Endometrium (tissue), 2 donors: ENCODE data around the gene ZMYND11.

Experiments
- FAIRE-seq: peaks from 2 replicates; lab custom pipeline; 2012; peaks lifted over from hg19 to GRCh38; lab: Jason Lieb, UNC
- donor health status: control.
- donor health status: control.

The ZMYND11 gene

DNA sequence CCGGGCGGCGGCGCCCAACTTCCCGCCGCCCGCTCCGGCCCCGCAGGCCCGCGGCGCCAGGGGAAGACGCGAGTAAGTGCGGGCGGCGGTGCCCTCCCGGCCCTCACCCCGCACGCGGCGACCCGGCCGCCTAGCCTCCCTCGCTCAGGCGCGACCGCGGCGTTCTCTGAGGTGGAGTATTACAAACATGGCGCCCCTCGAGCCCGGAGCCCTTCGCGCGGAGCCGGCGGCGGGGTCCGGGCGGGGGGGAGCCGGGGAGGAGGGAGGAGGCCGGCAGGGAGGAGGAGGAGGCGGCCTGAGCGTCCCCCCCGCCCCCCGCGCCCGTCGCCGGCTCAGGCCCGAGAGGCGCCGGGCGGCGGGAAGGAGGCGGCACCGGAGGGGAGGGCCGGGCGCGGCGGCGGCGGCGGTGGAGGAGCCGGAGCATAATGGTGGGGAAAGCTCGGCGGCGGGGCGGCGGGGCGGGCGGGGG is at the start of gene ZMYND11:
Gene ZMYND11 (plus strand): TSS at position 324 of the 469 bp plus-strand sequence. CDS start 44,558 bp downstream, outside the sequence.
- FAIRE-seq: no peak

DNA sequence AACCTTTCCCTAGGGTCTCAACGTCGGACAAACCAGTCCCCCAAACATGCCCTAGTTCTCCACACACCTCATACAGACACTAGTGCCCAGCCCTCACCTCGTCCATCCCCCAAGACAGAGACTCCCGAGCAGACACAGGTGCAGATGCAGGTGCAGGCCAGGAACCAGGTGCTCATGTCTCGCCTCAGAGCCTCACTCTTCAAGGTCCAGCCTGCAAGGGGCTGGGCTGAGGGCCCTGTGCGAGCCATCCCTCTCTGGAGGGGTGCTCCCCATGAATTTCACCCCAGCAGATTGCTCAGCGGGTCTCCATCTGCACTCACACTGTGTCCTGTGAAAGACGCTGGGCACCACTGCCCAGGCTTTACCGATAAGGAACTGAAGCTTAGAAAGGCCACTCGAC is 49.2 kb upstream of the ZMYND11 start:
- no peak for FAIRE-seq

DNA sequence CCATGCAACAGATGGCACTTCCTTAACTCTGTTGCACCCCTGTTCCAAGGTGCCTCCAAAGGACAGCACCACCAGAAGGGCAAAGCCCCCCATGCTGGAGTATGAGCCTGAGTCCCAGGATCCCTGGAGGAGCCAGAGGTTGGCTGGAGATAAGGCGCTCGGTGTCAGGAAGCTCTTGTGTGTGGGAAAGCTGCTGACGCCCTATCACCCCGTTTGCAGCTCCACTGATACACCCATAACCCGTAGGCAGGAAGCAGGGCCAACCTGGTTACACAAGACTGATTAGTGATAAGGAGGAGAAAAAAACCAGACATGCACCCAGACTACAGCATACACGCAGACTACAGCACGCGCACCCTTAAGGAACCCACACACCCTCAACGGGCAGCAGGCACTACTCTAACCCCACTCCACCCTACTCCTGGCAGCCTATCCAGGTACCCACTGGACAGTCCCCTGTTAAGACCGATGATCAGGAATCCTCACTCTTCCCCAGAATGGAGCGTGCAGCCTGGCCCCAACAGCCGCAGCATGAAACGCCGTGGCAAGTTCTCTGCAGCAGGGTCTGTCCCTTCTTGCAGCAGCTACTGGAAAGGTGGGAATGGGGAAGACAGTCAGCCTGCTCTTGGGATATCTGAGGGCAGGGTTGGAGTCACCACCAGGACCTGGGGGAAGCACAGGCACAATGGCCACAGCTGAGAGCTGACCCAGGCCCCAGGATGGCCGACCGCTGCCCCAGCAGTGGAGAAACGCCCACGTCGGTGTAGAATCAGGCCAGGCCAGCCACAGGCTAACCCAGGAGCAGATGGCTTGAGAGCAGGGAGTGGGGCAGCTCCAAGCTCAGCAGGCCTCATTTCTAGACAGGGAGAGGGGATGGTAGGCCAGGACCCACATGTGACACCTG is 47.8 kb upstream of the ZMYND11 start:
- FAIRE-seq: no peak

DNA sequence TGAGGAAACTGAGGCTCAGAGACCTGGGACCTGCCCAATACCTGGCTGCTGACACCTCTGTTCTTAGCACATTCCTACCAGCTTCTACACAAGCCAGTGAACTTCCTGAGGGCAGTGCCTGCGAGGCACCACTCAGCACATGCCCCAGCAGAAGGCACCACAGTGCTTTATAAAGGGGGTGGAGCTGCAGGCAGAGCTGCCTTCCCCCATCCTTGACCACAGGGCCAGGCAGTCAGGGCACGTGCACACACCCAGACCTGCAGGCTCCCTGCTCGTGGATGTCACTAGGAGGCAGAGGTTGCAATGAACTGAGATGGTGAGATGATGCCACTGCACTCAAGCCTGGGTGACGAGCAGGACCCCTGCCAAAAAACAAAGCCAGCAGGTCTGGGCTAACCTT is 47.0 kb upstream of the ZMYND11 start:
- FAIRE-seq: no peak

DNA sequence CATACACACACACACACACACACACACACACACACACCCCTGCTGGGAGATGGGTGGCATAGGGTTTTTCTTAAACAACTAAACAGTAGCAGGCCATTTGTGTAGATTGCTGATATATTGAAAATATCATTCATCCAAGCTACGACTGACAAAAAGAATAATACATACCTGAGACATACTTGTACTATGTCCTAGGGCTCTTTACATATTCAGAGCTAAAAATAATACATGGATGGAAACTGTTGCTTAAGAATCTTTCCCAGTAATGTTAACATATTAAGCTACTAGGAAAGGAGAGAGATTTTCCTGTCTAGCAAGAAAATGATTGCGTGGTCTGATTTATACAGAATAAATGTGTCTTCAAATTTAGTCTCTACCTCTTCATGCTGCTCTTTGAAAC is 46.0 kb upstream of the ZMYND11 start:
- FAIRE-seq: no peak

DNA sequence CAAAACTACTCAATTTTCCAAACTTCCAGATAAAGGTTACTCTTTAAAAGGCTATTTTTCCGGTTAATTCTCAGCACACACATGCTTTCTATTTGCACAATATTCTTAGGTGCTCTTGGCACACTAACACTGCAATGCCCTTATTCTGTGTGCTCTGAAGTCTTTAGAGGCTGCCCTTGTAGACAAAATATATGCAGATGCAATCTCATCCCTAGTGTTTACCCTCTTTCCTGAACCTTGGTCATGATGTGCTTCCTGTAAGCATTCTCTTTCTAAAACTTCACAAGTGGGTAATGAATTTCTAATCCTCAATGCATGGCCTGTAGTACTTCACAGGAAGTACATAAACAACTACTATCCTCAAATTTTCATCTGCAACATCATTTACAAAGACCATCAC is 45.1 kb upstream of the ZMYND11 start:
- no peak for FAIRE-seq

DNA sequence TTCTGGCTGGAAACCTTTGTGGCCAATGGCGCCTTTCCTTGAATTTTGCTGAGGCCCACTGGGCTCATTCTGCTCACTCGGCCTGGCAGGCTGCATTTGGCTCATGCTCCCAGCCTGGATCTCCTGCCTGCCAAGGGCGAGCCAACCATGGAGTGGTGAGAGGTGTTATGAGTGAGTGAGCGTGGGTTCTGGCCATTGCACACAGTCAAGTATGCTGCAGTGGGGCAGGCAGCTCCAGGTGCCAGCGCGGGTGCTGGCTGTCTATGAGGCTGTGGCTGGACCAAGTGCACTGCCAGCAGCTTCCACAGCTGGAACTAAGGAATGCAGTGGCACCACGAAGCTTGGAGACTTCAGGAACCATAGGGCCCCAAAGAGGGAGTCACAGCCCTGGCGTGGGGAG is 43.9 kb upstream of the ZMYND11 start:
- no peak for FAIRE-seq

DNA sequence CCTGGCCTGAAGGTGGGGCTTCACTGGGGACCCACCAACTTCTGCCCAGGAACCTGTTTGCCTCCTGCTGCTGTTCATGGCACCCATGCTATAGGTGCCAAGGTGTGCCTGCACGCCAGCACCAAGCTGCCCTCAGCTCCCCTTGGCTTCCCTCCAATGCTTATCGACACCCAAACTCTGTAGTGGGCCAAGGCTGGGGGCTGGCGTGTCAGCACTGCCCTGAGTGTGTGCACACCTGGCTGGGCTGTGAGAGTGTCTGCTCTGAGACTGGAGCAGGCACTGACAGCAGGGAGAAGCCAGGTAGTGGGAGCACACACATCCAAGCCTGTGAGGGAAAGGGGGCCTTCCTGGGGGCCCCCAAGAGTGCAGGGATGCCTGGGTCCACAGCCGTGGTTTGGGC is 43.1 kb upstream of the ZMYND11 start:
- no peak for FAIRE-seq

DNA sequence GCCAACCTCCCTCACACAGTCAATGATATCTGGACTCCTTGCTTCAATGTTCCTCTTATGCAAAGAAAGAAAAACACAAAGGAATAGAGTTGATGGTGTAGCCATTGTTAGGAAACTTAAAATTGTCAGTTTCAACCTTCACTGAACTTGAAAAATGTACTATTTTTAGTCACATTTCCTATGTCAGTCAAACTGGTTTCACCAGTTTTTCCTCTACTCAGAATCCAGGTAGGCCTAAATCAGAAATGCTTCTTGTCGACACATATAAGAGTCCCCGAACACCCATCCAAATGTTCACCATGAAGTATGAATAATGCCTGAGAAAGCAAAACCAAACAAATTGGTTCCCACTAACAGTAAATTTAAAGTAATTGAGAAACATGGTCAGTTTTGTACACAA is 42.4 kb upstream of the ZMYND11 start:
- FAIRE-seq: no peak

DNA sequence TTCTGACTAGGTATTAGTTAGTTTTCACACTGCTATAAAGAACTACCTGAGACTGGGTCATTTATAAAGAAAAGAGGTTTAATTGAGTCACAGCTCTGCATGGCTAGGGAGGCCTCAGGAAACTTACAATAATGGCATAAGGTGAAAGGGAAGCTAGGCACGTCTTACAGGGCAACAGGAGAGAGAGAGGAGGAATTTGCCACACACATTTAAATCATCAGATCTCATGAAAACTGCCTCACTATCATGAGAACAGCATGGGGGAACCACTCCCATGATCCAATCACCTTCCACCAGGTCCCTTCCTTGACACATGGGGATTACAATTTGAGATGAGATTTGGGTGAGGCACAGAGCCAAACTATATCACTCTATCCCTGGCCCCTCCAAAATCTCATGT is 40.6 kb upstream of the ZMYND11 start:
- no peak for FAIRE-seq

DNA sequence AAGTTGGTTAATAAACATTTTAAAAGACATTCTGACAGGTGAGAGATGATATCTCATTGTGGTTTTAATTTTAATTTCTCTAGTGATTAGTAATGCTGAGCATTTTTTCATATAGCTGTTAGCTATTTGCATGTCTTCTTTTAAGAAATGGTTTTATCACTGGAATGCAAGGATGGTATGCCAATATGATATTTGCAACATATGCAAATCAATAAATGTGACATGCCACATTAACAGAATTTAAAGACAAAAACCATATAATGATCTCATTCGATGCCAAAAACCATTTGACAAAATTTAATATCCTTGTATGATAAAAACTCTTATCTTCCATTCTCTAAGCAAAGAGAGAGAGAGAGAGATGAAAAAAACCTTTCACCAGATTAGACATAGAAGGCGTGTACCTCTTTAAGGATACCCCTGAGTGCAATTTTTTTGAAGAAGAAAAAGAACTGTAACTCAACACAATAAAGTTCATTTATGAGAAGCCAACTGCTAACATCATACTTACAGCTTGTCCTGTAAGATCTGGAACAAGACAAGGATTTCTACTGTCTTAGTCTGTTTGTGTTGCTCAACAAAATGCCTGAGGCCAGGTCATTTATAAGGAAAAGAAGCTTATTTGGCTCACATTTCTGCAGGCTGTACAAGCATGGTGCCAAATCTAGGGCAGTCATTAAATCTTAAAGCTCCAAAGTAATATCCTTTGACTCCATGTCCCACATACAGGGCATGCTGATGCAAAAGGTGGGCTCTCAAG is 39.7 kb upstream of the ZMYND11 start:
- FAIRE-seq: no peak

DNA sequence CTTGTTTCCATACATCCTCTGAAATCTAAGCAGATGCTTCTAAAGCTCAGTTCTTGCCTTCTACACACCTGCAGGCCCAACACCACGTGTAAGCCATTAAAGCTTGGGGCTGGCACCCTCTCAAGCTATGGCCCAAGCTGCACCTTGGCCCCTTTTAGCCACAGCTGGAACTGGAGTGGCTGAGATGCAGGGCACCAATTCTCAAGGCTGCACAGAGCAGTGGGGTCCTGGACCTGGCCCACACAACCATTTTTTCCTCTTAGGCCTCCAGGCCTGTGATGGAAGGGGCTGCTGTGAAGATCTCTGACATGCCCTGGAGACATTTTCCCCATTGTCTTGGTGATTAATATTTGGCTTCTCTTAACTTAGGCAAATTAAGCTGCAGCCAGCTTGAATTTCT is 38.8 kb upstream of the ZMYND11 start:
- FAIRE-seq: no peak

DNA sequence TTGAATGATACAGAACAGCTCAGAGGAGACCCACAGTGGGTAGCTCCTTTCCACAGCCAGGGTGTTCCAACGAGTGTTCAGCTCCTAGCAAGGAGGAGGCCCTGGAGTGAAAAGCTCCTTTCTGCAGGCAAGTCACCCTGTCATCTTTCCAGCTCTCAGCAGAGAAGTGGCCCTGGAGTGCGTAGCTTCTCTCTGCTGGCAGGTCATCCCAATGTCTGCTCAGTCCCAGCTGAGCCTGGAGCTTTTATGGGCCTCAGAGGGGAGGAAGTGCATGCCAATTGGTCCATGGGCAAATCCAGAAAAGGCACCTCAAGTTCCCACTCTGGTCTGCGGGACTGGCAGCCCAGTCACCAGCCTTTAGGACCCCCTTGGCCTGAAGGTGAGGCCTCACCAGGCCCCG is 30.8 kb upstream of the ZMYND11 start:
- FAIRE-seq: no peak

DNA sequence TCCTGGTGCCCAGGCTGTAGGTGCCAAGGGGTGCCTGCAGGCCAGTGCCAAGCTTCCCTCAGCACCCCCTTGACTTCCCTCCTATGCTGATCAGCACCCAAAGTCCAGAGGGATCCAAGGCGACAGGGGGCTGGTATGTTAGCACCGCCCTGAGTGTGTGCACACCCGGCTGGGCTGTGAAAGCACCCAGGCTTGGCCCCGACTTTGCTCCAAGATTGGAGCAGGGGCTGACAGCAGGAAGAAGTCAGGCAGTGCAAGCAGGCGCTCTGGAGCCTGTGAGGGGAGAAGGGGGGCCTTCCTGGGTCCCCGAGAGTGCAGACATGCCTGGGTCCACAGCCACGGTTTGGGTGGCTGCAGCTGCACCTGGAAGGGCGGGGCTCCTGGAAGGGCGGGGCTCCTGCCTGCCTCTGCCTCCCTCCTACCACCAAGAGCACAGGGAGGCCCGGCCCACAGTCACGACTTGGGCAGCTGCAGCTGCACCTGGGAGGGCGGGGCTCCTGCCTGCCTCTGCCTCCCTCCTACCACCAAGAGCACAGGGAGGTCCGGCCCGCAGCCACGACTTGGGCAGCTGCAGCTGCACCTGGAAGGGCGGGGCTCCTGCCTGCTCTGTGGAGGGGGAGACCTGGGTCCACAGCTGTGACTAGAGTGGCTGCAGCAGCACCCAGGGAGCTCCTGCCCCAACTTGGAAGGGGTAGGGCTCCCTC is 30.2 kb upstream of the ZMYND11 start:
- FAIRE-seq: no peak

DNA sequence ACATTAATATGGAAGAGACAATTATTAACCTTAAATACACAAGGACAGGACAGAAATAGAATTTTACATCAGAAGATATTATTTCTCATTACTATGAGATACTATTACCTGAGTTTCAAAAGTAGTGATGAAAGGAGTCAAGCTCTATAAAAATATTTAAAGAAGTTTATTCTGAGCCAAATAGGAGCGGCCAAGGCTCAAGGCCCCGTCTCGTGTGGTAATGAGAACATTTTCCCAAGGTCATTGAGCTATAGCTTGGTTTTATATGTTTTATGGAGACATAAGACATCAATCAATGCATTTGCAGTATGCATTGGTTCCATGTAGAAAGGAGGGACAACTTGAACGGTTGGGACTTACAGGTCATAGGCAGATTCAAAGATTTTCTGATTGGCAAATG is 29.4 kb upstream of the ZMYND11 start:
- FAIRE-seq: no peak

DNA sequence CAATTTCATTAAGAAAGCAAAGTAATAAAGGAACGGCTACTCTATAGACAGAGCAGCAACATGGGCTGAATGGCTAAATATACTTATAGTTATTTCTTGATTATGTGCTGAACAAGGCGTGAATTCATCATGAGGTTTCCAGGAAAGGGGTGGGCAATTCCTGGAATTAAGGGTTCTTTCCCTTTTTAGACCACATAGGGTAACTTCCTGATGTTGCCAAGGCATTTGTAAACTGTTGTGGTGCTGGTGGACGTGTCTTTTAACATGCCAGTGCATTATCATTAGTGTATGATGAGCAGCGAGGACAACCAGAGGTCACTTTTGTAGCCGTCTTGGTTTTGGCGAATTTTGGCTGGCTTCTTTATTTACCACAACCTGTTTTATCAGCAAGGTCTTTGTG is 28.5 kb upstream of the ZMYND11 start:
- no peak for FAIRE-seq

DNA sequence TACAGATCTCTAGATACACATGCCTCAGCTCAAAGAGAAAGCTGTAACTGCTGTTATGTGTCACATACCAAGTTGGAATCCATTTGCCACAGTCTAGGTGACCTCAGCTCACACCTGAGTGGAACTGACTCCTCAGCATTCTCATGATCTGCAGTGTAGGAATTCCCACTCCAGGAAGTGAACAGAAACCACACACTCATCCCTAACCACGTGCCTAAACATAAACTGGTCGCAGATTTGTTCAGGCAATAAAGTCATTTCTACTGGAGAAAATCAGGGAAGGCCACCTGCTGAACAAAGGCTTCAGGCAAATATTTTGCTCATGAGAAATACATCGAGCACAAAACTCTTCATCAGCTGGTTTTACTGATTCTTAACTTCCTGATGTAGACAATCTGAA is 23.0 kb upstream of the ZMYND11 start:
- FAIRE-seq: no peak

DNA sequence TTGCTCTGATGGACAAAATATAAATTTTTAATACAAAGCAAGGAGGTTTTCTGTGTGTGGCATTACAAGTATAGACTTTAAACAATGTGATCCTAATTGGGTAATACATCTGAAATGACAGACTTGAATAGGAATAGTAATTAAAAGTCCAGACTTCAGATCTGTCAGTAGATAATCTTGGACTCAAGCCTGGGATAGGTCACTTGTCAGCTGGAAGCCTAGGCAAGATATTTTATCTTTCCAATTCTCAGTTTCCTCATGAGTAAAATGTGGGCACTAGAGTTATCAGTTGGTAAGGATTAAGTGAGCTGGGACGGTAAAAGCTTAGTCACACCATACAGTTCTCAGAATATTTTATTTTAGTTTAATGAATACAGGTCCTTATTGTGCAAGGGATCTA is 10.4 kb upstream of the ZMYND11 start:
- no peak for FAIRE-seq

DNA sequence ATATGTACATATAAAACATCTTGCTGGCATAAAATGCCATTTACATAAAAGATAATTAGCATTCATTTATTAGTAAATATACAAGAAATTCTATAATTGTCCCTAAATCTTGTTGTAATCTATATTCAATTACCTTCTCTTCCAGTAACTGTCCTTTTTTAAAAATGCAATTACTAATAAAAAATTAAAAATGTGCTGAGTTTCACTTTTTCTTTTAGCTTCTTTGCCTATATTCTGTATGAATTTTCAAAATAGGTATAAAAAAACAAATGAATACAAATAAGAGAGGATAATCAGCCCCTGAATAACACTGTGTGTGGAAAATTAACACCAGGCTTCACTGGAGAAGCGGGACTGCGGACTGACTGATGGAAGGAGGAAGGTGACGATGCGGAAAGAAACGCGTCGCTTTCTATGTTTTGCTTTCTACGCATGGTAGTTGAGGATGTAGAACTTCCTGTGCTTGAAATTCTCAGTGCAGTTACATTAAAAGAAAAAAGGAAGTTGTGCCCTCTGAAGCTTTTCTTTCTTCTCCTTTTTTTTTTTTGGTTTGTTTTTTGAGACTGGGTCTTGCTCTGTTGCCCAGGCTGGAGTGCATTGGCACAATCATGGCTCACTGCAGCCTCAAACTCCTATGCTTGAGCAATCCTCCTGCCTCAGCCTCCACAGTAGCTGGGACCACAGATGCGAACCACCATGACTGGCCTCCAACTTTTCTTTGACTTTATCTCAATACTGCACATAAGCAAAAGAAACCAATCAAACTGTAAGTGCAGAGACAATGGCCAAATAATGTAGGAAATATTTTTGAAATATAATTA is 7.4 kb upstream of the ZMYND11 start:
- FAIRE-seq: no peak

DNA sequence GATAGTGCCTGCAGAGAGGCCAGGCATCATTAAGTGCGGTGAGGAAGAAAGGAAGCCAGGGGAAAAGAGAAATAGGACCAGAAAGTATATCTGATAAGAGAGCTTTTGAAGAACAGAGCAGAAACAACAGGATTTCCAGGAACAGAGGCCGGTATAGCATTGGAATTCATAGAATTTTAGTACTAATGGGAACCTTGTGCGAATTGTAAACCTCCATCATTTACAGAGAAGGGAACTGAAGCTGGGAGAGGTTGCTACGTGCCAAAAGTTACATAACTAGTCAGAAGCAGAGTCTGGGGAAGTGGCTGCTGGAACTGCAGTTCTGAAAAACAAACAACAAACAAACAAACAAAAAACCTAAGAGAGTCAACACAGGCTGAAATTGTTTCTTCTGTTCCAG is 5.4 kb upstream of the ZMYND11 start:
- FAIRE-seq: no peak

DNA sequence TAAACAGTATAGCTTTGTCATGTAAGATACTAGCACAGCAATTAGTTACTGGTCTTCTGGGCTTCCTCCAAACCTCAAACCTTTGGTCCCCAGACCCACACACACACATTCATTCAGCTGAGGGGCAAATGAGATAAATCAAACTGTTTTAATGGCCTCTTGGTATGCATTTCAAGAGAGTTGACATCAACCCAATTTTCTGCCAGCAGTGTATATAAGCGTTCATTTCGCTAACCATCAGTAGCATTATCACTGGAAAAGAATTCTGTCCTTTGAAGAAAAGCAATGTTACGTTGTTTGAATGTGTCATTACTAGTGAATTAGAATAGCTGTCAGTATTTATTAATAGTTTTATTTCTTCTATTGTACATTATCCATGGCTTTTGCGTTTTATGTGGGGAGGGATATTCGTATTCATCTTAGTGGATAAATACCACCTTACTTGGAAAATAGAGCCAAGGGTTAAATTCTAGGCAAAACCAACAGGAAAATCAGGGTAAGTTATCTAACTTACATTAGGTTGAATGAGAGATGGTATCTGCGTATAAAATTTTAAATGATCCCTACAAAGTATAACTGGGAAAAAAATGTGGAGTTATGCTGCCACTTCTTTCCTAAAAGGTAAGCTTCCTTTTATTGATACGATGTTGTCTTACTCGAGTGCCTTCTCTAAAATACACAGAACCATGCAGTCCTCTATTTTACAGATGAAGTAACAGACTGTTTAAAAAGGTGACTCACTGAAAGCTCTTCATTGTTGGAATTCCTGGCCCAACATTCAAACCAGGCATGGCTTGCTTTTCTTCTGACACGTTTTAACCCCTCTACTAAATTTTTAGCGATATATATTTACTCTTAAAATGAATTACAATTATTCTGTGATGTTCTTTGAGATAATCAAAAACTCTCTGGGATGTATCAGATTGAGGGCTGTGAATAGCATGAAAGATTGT is 2.0 kb upstream of the ZMYND11 start:
- no peak for FAIRE-seq
